ENCODE data around the gene CRACDL. TPM values are rescaled to one million over a fixed set of nuclear protein-coding genes. Genes with fewer than 3 reads are reported as not detected.

CRACDL gene
- total and polyA plus RNA-seq, 2 of the 13 experiments (the other 11 are each of a cell fraction or from before 2014, with no cell fraction given), result 0.15 to 0.26 TPM

DNA sequence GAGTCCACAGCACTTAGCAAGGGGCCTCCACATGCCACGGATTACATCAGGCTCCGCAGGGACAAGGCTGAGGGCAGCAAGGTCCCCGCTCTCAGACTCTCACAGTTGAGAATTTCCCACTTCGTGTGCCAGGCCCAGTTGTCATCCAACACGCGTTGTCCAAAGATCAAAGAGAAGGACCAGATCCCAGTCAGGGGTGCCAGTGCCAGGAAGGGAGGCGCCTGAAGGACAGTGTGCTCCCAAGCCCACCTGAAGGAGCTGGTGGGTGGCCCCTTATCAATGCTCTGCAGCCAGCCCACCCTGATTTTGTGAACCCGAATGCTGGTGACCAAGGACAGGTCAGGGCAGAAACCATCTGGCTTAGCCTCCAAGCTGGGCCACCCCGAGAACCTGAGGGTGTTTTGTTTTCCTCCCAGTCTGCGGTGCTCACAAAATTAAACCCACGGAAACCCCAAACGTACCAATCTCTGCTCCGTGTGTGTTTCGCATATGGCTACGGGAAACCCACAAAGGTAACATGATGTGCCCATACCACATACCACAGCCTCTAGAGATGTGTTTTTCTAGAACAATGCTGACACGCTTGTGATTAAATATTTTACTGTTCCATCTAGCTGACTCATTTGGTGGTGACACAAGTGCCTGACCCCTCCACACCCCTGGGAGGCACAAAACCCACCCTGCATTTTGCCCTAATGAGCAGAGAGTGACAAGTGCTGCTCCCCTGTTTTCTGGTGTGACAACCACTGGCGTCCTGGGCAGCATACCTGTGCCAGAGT lies 24.5 kb downstream of the CRACDL start (continued):
- TF ChIP-seq, protein P1, sequence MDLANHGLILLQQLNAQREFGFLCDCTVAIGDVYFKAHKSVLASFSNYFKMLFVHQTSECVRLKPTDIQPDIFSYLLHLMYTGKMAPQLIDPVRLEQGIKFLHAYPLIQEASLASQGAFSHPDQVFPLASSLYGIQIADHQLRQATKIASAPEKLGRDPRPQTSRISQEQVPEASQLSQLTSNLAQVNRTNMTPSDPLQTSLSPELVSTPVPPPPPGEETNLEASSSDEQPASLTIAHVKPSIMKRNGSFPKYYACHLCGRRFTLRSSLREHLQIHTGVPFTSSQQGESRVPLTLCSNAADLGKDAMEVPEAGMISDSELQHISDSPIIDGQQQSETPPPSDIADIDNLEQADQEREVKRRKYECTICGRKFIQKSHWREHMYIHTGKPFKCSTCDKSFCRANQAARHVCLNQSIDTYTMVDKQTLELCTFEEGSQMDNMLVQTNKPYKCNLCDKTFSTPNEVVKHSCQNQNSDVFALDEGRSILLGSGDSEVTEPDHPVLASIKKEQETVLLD (CRISPR knock-in tag; IDR thresholded peaks at IDR 0.05; ENCODE audit: low read depth), result no peak
- TF ChIP-seq MAFF (IDR thresholded peaks at IDR 0.05; ENCODE audit: low read depth, low read length) (no peak), CHCHD3 (CRISPR knock-in tag; IDR thresholded peaks at IDR 0.05) (no peak), ZFP36L2 (CRISPR knock-in tag; IDR thresholded peaks at IDR 0.05) (no peak), E2F5 (CRISPR knock-in tag; conservative IDR thresholded peaks at IDR 0.05) (no peak), GLI4 (CRISPR knock-in tag; IDR thresholded peaks at IDR 0.05; ENCODE audit: borderline replicate concordance) (no peak), ZMYM3 (CRISPR knock-in tag; IDR thresholded peaks at IDR 0.05) (no peak), RAD51 (IDR thresholded peaks at IDR 0.05; ENCODE audit: borderline replicate concordance) (no peak), ZNF550 (CRISPR knock-in tag; IDR thresholded peaks at IDR 0.05; ENCODE audit: borderline replicate concordance) (no peak), GZF1 (CRISPR knock-in tag; IDR thresholded peaks at IDR 0.05) (no peak), SMAD9 (CRISPR knock-in tag; IDR thresholded peaks at IDR 0.05) (no peak), ZMYM2 (CRISPR knock-in tag; IDR thresholded peaks at IDR 0.05) (no peak), DR1 (CRISPR knock-in tag; IDR thresholded peaks at IDR 0.05) (peak; percentile 45; the same call in 1 of the 2 replicates), ZBTB8A (CRISPR knock-in tag; IDR thresholded peaks at IDR 0.05; ENCODE audit: borderline replicate concordance, low read depth) (no peak), ZNF652 (CRISPR knock-in tag; IDR thresholded peaks at IDR 0.05; ENCODE audit: borderline replicate concordance, low read depth) (no peak), ZNF460 (CRISPR knock-in tag; IDR thresholded peaks at IDR 0.05; ENCODE audit: borderline replicate concordance) (peak; percentile 45), NFKBIZ (CRISPR knock-in tag; IDR thresholded peaks at IDR 0.05) (0 out of 2 replicates have a peak, but pooled peaks have one; percentile 22), SNRNP70 (IDR thresholded peaks at IDR 0.05; ENCODE audit: low read depth, low read length) (no peak), GABPB1 (CRISPR knock-in tag; IDR thresholded peaks at IDR 0.05) (peak; percentile 36; the same call in 1 of the 2 replicates), ZNF160 (CRISPR knock-in tag; IDR thresholded peaks at IDR 0.05) (0 out of 2 replicates have a peak, but pooled peaks have one; percentile 49), NPAS2 (CRISPR knock-in tag; IDR thresholded peaks at IDR 0.05; ENCODE audit: borderline replicate concordance) (no peak), FLYWCH1 (CRISPR knock-in tag; IDR thresholded peaks at IDR 0.05) (no peak)
- TF ChIP-seq, protein P2, sequence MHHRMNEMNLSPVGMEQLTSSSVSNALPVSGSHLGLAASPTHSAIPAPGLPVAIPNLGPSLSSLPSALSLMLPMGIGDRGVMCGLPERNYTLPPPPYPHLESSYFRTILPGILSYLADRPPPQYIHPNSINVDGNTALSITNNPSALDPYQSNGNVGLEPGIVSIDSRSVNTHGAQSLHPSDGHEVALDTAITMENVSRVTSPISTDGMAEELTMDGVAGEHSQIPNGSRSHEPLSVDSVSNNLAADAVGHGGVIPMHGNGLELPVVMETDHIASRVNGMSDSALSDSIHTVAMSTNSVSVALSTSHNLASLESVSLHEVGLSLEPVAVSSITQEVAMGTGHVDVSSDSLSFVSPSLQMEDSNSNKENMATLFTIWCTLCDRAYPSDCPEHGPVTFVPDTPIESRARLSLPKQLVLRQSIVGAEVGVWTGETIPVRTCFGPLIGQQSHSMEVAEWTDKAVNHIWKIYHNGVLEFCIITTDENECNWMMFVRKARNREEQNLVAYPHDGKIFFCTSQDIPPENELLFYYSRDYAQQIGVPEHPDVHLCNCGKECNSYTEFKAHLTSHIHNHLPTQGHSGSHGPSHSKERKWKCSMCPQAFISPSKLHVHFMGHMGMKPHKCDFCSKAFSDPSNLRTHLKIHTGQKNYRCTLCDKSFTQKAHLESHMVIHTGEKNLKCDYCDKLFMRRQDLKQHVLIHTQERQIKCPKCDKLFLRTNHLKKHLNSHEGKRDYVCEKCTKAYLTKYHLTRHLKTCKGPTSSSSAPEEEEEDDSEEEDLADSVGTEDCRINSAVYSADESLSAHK (CRISPR knock-in tag; IDR thresholded peaks at IDR 0.05; ENCODE audit: borderline replicate concordance), result no peak
- TF ChIP-seq, protein P3, sequence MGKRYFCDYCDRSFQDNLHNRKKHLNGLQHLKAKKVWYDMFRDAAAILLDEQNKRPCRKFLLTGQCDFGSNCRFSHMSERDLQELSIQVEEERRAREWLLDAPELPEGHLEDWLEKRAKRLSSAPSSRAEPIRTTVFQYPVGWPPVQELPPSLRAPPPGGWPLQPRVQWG (CRISPR knock-in tag; IDR thresholded peaks at IDR 0.05; ENCODE audit: borderline replicate concordance, low read depth), result no peak
